Vagina (tissue), 2 donors: ENCODE results near the gene MTA1.

ENCODE experiments used
- POLR2A ChIP-seq, 2 donors: fragments of 450-650 bp; IDR thresholded peaks; one replicate each; pipeline ENCODE4 v1.6.1; 2017; ENCODE audit warnings: antibody characterized with exemption in 2 of 2, mild to moderate bottlenecking in 2 of 2, moderate library complexity in 2 of 2
- TF ChIP-seq, protein P1 (sequence below), 3 experiments: fragments of 450-650 bp in 2 of 3; fragments of 200-600 bp in 1 of 3; sonication (generic) in 1 of 3; IDR thresholded peaks; one replicate each; pipeline ENCODE4 v1.5.1; 2017 to 2019; ENCODE audit warnings: antibody characterized with exemption in 3 of 3, mild to moderate bottlenecking in 2 of 3, moderate library complexity in 2 of 3

DNA sequence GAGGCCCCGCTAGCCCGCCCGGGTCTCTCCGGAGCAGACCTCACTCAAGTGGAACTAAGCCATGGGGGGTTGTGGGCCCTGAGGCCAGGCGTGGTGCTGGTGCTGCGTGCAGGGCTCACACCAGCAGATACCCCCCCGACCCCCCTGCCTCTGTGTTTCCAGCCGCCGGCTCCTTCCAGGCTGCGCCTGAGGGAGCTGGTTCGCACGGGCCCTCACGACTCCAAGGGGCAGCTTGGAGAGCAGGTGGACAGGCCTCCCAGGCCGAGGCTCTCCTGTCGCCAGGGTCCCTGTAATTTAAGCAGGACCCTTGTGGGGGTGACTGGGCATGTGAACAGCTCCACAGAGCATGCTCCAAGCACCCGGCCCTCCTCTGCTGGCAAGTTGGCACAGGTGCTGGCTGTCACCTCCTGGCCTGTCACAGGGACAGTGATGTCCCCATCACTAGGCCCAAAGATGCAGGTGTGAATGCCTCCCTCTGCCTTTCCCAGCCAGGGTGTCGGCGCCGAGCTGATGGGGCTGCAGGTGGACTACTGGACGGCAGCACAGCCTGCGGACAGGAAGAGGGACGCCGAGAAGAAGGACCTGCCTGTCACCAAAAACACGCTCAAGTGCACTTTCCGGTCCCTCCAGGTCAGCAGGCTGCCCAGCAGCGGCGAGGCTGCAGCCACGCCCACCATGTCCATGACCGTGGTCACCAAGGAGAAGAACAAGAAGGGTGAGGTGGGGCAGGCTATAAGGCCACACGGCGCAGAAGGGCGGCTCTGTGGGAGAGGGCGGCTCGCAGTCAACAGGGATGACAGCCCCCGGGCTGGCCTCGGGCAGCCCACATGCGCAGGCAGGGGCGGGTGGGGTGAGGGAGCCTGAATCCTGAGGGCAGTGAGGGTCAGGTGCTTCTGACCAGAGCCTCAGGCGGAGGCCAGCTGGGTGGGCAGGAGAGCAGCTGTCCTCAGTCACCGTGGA lies 27.2 kb upstream of the MTA1 start:
- TF ChIP-seq, protein P1, sequence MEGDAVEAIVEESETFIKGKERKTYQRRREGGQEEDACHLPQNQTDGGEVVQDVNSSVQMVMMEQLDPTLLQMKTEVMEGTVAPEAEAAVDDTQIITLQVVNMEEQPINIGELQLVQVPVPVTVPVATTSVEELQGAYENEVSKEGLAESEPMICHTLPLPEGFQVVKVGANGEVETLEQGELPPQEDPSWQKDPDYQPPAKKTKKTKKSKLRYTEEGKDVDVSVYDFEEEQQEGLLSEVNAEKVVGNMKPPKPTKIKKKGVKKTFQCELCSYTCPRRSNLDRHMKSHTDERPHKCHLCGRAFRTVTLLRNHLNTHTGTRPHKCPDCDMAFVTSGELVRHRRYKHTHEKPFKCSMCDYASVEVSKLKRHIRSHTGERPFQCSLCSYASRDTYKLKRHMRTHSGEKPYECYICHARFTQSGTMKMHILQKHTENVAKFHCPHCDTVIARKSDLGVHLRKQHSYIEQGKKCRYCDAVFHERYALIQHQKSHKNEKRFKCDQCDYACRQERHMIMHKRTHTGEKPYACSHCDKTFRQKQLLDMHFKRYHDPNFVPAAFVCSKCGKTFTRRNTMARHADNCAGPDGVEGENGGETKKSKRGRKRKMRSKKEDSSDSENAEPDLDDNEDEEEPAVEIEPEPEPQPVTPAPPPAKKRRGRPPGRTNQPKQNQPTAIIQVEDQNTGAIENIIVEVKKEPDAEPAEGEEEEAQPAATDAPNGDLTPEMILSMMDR (IDR thresholded peaks at IDR 0.05) = no peak
- no peak for TF ChIP-seq POLR2A (IDR thresholded peaks at IDR 0.05)
